GM23248 (cell line): ENCODE data around the gene TMEM200C. TPM values are rescaled to one million over a fixed set of nuclear protein-coding genes. Genes with fewer than 3 reads are reported as not detected.

ENCODE experiments used
- DNase-seq: peaks from one replicate; pipeline ENCODE4 v3.0.0-alpha.2; 2015
- H2AFZ ChIP-seq: fragments of 200-600 bp; sonication (generic); 2 replicates; pipeline ENCODE4 v1.6.1; 2016; ENCODE audit warnings: antibody characterized with exemption
- H3F3A ChIP-seq: fragments of 200-600 bp; sonication (generic); 2 replicates; pipeline ENCODE4 v1.6.1; 2016; ENCODE audit warnings: mild to moderate bottlenecking, antibody characterized with exemption, mixed run types; ENCODE audit not compliant: insufficient read depth
- H3K27ac ChIP-seq: fragments of 200-600 bp; sonication (generic); 2 replicates; pipeline ENCODE4 v1.5.1; 2016; ENCODE audit warnings: mild to moderate bottlenecking
- H3K27me3 ChIP-seq: fragments of 200-600 bp; sonication (generic); replicated peaks from 2 replicates; pipeline ENCODE4 v1.6.1; 2016; ENCODE audit warnings: mild to moderate bottlenecking; ENCODE audit not compliant: insufficient read depth
- H3K36me3 ChIP-seq: fragments of 200-600 bp; sonication (generic); 2 replicates; pipeline ENCODE4 v1.6.1; 2016; ENCODE audit warnings: low read depth, mild to moderate bottlenecking
- H3K4me1 ChIP-seq: fragments of 200-600 bp; sonication (generic); 2 replicates; pipeline ENCODE4 v1.6.1; 2016; ENCODE audit warnings: mild to moderate bottlenecking; ENCODE audit not compliant: insufficient read depth
- H3K4me2 ChIP-seq: fragments of 200-600 bp; sonication (generic); one replicate; pipeline ENCODE4 v1.6.1; 2016; ENCODE audit warnings: mild to moderate bottlenecking; ENCODE audit not compliant: unreplicated experiment
- H3K4me3 ChIP-seq: fragments of 200-600 bp; sonication (generic); 2 replicates; pipeline ENCODE4 v1.5.1; 2016; ENCODE audit warnings: mild to moderate bottlenecking
- H3K79me2 ChIP-seq: fragments of 200-600 bp; sonication (generic); 2 replicates; pipeline ENCODE4 v1.6.1; 2016; ENCODE audit warnings: mild to moderate bottlenecking; ENCODE audit not compliant: insufficient read depth
- H3K9ac ChIP-seq: fragments of 200-600 bp; sonication (generic); 2 replicates; pipeline ENCODE4 v1.6.1; 2016; ENCODE audit warnings: mild to moderate bottlenecking
- H3K9me2 ChIP-seq: fragments of 200-600 bp; sonication (generic); 2 replicates; pipeline ENCODE4 v1.6.1; 2016; ENCODE audit warnings: mixed run types, mild to moderate bottlenecking, moderate library complexity; ENCODE audit not compliant: insufficient read depth
- H3K9me3 ChIP-seq: fragments of 200-600 bp; sonication (generic); one replicate; pipeline ENCODE4 v1.6.1; 2017; ENCODE audit warnings: low read depth
- H4K20me1 ChIP-seq: fragments of 200-600 bp; sonication (generic); 2 replicates; pipeline ENCODE4 v1.6.0; 2016; ENCODE audit not compliant: insufficient read depth
- EZH2 ChIP-seq: fragments of 200-600 bp; sonication (generic); IDR thresholded peaks from 2 replicates; pipeline ENCODE4 v1.6.1; 2018; ENCODE audit warnings: antibody characterized with exemption, mild to moderate bottlenecking; ENCODE audit not compliant: insufficient read depth, poor library complexity, severe bottlenecking
- EZH2phosphoT487 ChIP-seq: fragments of 200-600 bp; sonication (generic); IDR thresholded peaks from 2 replicates; pipeline ENCODE4 v1.6.1; 2018; ENCODE audit warnings: antibody characterized with exemption, moderate library complexity, mild to moderate bottlenecking, low read depth; ENCODE audit not compliant: insufficient read depth
- WGBS, 2 experiments: methylation state at CpG; one replicate each; pipeline ENCODE4 v1.1.6; 2015 to 2017; ENCODE audit warnings: low lambda C conversion rate in 2 of 2, low coverage in 1 of 2; ENCODE audit errors: missing lambda C conversion rate in 2 of 2; 5-methylcytosine and 5-hydroxymethylcytosine counted together
- in situ Hi-C: fragments of 300-500 bp; cut with MboI; formaldehyde crosslinking; loops from 2 replicates; pipeline ENCODE4 v1.15.0; 2020
- polyA plus RNA-seq: library from polyadenylated mRNA; unstranded; fragments of >200 nt; fragmentation: Nextera tagmentation; extraction: Ambion mirVana; gene quantifications from 2 replicates; pipeline ENCODE4 v1.2.1, GENCODE V29; 2016
- total RNA-seq: library from RNA; depleted of rRNA; stranded (reverse); fragments of >200 nt; shearing (Covaris generic); gene quantifications from 2 replicates; pipeline ENCODE4 v1.2.3, GENCODE V29; 2014

The TMEM200C gene
- total and polyA plus RNA-seq, 2 experiments from 2014 or later, result not detected

DNA sequence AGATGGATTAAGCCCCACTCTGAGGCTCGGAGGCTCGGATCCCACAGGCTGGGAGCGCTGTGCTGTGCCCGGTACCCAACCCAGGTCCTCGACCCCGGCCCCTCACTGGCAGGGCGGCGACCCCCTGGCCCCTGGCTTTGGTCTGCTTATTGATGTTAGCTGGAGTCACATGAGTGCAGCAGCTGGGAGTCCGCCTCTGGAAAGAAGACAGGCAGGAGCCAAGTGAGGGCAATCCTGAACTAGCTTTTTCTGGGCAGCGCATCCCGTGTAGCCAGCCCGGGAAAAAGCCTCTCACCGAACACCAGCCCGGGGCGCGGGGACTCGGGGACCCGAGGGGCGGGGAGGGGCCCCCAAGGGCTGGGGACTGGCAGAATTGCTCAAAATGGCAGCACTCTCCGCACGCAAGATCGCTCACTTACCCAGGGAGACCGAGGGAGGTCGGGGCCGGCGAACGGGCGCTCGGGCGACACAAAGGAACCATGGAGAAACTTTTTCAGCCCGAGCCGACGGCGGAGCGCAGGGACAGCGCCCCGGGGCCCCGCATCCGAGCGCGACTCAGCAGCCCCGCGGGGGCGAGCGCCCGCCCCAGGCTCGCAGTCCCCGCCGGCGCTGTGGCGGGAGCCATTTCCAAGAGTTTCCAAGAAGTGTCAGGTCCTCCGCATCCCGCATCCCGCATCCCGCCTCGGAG is 567 bp downstream of the TMEM200C start:
- Histone ChIP-seq H3K4me2 (no peak overlapping the region), H3K9ac (no peak overlapping the region), H3K4me1 (no peaks in the 10 kb centered on the region), H3K4me3 (no peak overlapping the region), H3K9me3 (no peaks in the 10 kb centered on the region), H3K27me3 (peaks cover 76% of the 10 kb centered on the region), H3K9me2 (no peaks in the 10 kb centered on the region), H3K79me2 (no peaks in the 10 kb centered on the region), H4K20me1 (no peaks in the 10 kb centered on the region), H3F3A (no peaks in the 10 kb centered on the region), H3K36me3 (no peaks in the 10 kb centered on the region), H3K27ac (no peak overlapping the region), H2AFZ (no peak overlapping the region)
- in situ Hi-C loops, result loop anchor here (25.0 kb wide), 1 partner anchor 993 kb away; no protein-coding TSS in a partner anchor
- 2 to 4% methylated on average over 37 to 56 of the region's 56 CpGs for WGBS, 2 experiments
- DNase-seq, result peak; percentile 31
- TF ChIP-seq EZH2 (no peak), EZH2phosphoT487 (no peak)

DNA sequence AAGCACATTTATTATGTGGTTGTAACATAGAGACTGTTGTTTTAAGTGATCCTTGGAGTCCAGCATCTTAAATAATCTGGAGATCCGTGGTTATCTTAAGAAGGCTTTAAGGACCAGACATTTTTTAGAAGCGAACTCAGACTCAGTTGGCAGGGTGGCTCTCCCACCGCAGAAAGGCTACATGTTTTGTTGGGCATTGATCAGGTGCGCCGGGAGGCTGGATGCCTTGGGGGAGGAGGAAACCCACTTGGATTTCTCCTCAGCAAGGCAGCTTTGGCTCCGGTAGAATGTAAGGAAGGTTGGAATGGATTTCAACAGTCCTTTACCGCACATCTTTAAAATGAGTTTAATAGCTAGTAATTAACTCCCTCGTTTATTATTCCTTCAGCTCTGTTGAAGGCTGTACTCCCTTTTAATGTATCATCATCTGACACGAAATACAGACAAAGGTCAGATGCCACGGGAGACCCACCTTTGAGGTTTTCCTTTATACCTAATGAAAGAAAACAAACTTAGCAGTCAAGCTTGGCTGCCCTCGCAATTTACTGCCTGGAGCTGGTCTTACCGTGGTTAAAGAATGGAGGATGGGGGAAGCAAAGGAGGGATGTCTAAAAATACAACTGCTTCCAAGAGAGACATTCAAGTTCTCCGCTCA is 1.2 kb downstream of the TMEM200C start:
- H3K4me2 ChIP-seq, result no peak overlapping the region
- H2AFZ ChIP-seq, result no peak overlapping the region
- DNase-seq, result no peak
- H3K27ac ChIP-seq, result no peak overlapping the region
- no peaks in the 10 kb centered on the region for H3K79me2 ChIP-seq
- peaks cover 74% of the 10 kb centered on the region for H3K27me3 ChIP-seq
- no peaks in the 10 kb centered on the region for H3K9me2 ChIP-seq
- no peaks in the 10 kb centered on the region for H3K9me3 ChIP-seq
- in situ Hi-C loops, result loop anchor here (25.0 kb wide), 1 partner anchor 993 kb away; no protein-coding TSS in a partner anchor
- H3K36me3 ChIP-seq, result no peaks in the 10 kb centered on the region
- no peaks in the 10 kb centered on the region for H3K4me1 ChIP-seq
- H3K9ac ChIP-seq, result no peak overlapping the region
- no peaks in the 10 kb centered on the region for H3F3A ChIP-seq
- TF ChIP-seq EZH2phosphoT487 (no peak), EZH2 (no peak)
- H3K4me3 ChIP-seq, result no peak overlapping the region
- no peaks in the 10 kb centered on the region for H4K20me1 ChIP-seq
- WGBS, 2 experiments, result 62 to 67% methylated on average over 13 of the region's 13 CpGs

DNA sequence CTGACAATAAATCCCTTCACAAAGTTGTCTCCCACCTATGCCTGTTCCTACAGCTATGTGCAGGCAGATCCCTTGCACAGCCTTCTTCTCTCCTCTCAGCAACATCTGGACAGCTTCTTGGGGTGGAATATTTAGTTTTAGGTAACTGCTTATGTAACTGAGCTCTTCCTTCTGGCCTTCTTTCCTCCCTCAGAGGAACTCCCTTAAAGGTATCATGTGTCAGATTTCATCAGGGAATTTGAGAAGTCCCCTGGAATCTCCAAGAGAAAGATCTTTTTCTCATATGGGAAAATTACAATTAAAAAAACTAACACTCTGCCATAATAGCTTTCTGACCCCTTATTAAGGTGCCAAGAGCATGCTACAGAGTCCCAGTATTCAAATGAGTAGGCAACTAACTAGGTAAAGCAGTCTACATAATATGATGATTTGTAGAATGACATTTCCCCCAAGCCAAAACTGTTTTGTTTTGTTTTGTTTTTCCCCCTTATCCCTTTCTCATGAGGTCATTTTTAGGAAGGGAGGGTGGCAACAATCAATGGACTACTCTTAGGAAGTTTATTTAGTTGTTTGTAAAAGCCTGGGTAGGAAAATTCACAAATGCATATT is 2.4 kb downstream of the TMEM200C start:
- no peaks in the 10 kb centered on the region for H3K9me2 ChIP-seq
- no peaks in the 10 kb centered on the region for H3K79me2 ChIP-seq
- H3K4me3 ChIP-seq, result no peak overlapping the region
- H2AFZ ChIP-seq, result no peak overlapping the region
- DNase-seq, result no peak
- H3K36me3 ChIP-seq, result no peaks in the 10 kb centered on the region
- no peaks in the 10 kb centered on the region for H3F3A ChIP-seq
- no peaks in the 10 kb centered on the region for H3K4me1 ChIP-seq
- in situ Hi-C loops, result loop anchor here (25.0 kb wide), 1 partner anchor 994 kb away; no protein-coding TSS in a partner anchor
- H3K27me3 ChIP-seq, result peaks cover 68% of the 10 kb centered on the region
- H3K9ac ChIP-seq, result no peak overlapping the region
- TF ChIP-seq EZH2phosphoT487, result no peak
- TF ChIP-seq EZH2, result no peak
- no peak overlapping the region for H3K27ac ChIP-seq
- no peaks in the 10 kb centered on the region for H3K9me3 ChIP-seq
- H3K4me2 ChIP-seq, result no peak overlapping the region
- no peaks in the 10 kb centered on the region for H4K20me1 ChIP-seq

DNA sequence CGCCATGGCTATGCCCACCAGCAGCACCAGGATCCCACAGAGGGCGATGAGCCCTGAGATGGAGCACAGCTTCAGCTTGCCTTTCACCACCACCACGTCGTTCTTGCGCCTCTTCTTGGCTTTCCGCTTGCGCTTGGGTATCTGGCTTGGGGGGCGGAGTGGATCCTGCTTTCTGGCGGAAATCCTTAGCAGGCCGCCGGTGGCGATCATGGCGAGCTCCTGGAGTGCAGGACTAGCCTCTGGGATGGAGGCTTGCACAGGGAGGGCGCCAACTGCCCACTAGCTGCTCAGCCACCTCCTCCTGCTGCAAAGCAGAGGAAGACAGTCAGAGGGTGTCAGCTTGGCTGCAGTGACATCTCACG is 3.5 kb downstream of the TMEM200C start:
- H3K9ac ChIP-seq, result no peak overlapping the region
- in situ Hi-C loops, result loop anchor here (25.0 kb wide), 1 partner anchor 995 kb away; no protein-coding TSS in a partner anchor
- no peaks in the 10 kb centered on the region for H3F3A ChIP-seq
- H3K79me2 ChIP-seq, result no peaks in the 10 kb centered on the region
- H3K9me2 ChIP-seq, result no peaks in the 10 kb centered on the region
- DNase-seq, result no peak
- WGBS, 2 experiments, result 91 to 93% methylated on average over 15 of the region's 15 CpGs
- H3K4me2 ChIP-seq, result no peak overlapping the region
- no peak for TF ChIP-seq EZH2
- TF ChIP-seq EZH2phosphoT487, result no peak
- no peaks in the 10 kb centered on the region for H3K36me3 ChIP-seq
- peaks cover 62% of the 10 kb centered on the region for H3K27me3 ChIP-seq
- no peak overlapping the region for H3K4me3 ChIP-seq
- H3K9me3 ChIP-seq, result no peaks in the 10 kb centered on the region
- H2AFZ ChIP-seq, result no peak overlapping the region
- no peaks in the 10 kb centered on the region for H3K4me1 ChIP-seq
- H3K27ac ChIP-seq, result no peak overlapping the region
- H4K20me1 ChIP-seq, result no peaks in the 10 kb centered on the region
